H1 (cell line): Measurements from ENCODE around the gene NXN. TPM values are rescaled to one million over a fixed set of nuclear protein-coding genes. Genes with fewer than 3 reads are reported as not detected.

Experiments used
- CTCF ChIA-PET: fragments of 300-600 bp; sonication (Branson Sonifier 250); formaldehyde crosslinking; loops from one replicate; lab custom pipeline; 2021; ENCODE audit not compliant: partially characterized antibody; lab: Charles Lee
- POLR2A ChIA-PET: fragments of 300-600 bp; sonication (Branson Sonifier 250); formaldehyde crosslinking; loops from one replicate; lab custom pipeline; 2021; ENCODE audit warnings: inconsistent platforms; ENCODE audit not compliant: partially characterized antibody; lab: Charles Lee
- DNase-seq, 2 experiments: peaks; one replicate each; pipeline versions ENCODE4 v3.0.0 to v3.0.0-alpha.2; 2010 to 2022; ENCODE audit warnings: low spot score in 2 of 2, low read depth in 1 of 2, mixed read lengths in 1 of 2
- FAIRE-seq: peaks from 2 replicates; lab custom pipeline; 2011; peaks lifted over from hg19 to GRCh38; lab: Jason Lieb, UNC
- H2AFZ ChIP-seq: 2 replicates; pipeline ENCODE4 v1.8.1; 2012; ENCODE audit warnings: low read length, inconsistent platforms
- H2AK5ac ChIP-seq: 2 replicates; pipeline ENCODE4 v1.6.1; 2013; ENCODE audit warnings: low read depth, low read length
- H2BK120ac ChIP-seq: replicated peaks from 2 replicates; pipeline ENCODE3; 2013; ENCODE audit warnings: low read depth, low read length, inconsistent platforms
- H2BK12ac ChIP-seq: 2 replicates; pipeline ENCODE4 v1.6.1; 2013; ENCODE audit warnings: low read depth, low read length
- H2BK15ac ChIP-seq: 2 replicates; pipeline ENCODE4 v1.6.1; 2013; ENCODE audit warnings: low read length
- H2BK20ac ChIP-seq: 2 replicates; pipeline ENCODE4 v1.6.1; 2013; ENCODE audit warnings: low read length
- H2BK5ac ChIP-seq: 2 replicates; pipeline ENCODE4 v1.6.1; 2013; ENCODE audit warnings: low read depth, low read length
- H3K14ac ChIP-seq: 2 replicates; pipeline ENCODE4 v1.6.1; 2013; ENCODE audit warnings: inconsistent platforms; ENCODE audit not compliant: insufficient read length
- H3K18ac ChIP-seq: 2 replicates; pipeline ENCODE4 v1.6.1; 2013; ENCODE audit warnings: low read length; ENCODE audit errors: extremely low read depth
- H3K23ac ChIP-seq: 2 replicates; pipeline ENCODE4 v1.6.1; 2013; ENCODE audit warnings: inconsistent platforms; ENCODE audit not compliant: insufficient read length
- H3K23me2 ChIP-seq: 2 replicates; pipeline ENCODE4 v1.6.1; 2013; ENCODE audit warnings: low read depth, low read length
- H3K27ac ChIP-seq: 2 replicates; pipeline ENCODE4 v1.6.1; 2011; ENCODE audit warnings: low read depth, low read length, inconsistent platforms
- H3K27me3 ChIP-seq, 4 experiments: replicated peaks in 1 of 4; 1 replicate in 1 of 4; 2 replicates in 3 of 4; pipeline versions ENCODE4 v1.6.1 to v1.8.1; 2011 to 2013; ENCODE audit warnings: low read length in 3 of 4, mild to moderate bottlenecking in 3 of 4, inconsistent platforms in 2 of 4, mixed read lengths in 2 of 4, moderate library complexity in 1 of 4; ENCODE audit not compliant: control insufficient read depth in 3 of 4, insufficient read depth in 3 of 4; ENCODE audit errors: extremely low read depth in 1 of 4
- H3K36me3 ChIP-seq, 4 experiments: 2 replicates each; pipeline versions ENCODE4 v1.6.1 to v1.8.1; 2011 to 2013; ENCODE audit warnings: mild to moderate bottlenecking in 4 of 4, low read length in 3 of 4, moderate library complexity in 2 of 4, control low read depth in 1 of 4, inconsistent platforms in 1 of 4; ENCODE audit not compliant: insufficient read depth in 4 of 4, control insufficient read depth in 2 of 4
- H3K4ac ChIP-seq: replicated peaks from 2 replicates; pipeline ENCODE3; 2013; ENCODE audit warnings: low read length, low read depth, mixed read lengths, inconsistent platforms; ENCODE audit not compliant: insufficient read length
- H3K4me1 ChIP-seq, 4 experiments: replicated peaks in 1 of 4; 1 replicate in 1 of 4; 2 replicates in 3 of 4; pipeline versions ENCODE4 v1.6.1 to v1.8.1; 2011 to 2013; ENCODE audit warnings: low read length in 3 of 4, inconsistent platforms in 2 of 4, mixed read lengths in 1 of 4; ENCODE audit not compliant: insufficient read depth in 4 of 4, control insufficient read depth in 3 of 4
- H3K4me2 ChIP-seq, 2 experiments: 2 replicates each; pipeline versions ENCODE4 v1.6.1 to v1.8.1; 2011 to 2013; ENCODE audit warnings: low read depth in 2 of 2, low read length in 2 of 2, control low read depth in 1 of 2, inconsistent platforms in 1 of 2, mild to moderate bottlenecking in 1 of 2; ENCODE audit not compliant: insufficient read depth in 1 of 2
- H3K4me3 ChIP-seq, 4 experiments: fragments of 200-600, 300-600 bp in 1 of 4; sonication (generic), shearing (Covaris generic), sonication (Bioruptor Twin) in 1 of 4; 2 replicates each; pipeline versions ENCODE4 v1.5.1 to v1.8.1; 2011 to 2016; ENCODE audit warnings: low read length in 4 of 4, low read depth in 3 of 4, control low read depth in 2 of 4, inconsistent platforms in 2 of 4, mild to moderate bottlenecking in 2 of 4, mixed read lengths in 1 of 4, moderate library complexity in 1 of 4; ENCODE audit not compliant: insufficient read depth in 2 of 4; ENCODE audit errors: extremely low read depth in 1 of 4
- H3K56ac ChIP-seq: replicated peaks from 2 replicates; pipeline ENCODE3; 2013; ENCODE audit warnings: low read depth, mild to moderate bottlenecking, mixed read lengths, low read length, inconsistent platforms; ENCODE audit not compliant: insufficient read length
- H3K79me1 ChIP-seq: 2 replicates; pipeline ENCODE4 v1.6.1; 2013; ENCODE audit warnings: low read depth, low read length, control low read depth
- H3K79me2 ChIP-seq, 2 experiments: 2 replicates each; pipeline versions ENCODE4 v1.6.1 to v1.8.1; 2012 to 2013; ENCODE audit warnings: low read length in 2 of 2, mild to moderate bottlenecking in 2 of 2, inconsistent platforms in 1 of 2; ENCODE audit not compliant: insufficient read depth in 2 of 2, control insufficient read depth in 1 of 2
- H3K9ac ChIP-seq, 4 experiments: replicated peaks in 1 of 4; 1 replicate in 1 of 4; 2 replicates in 3 of 4; pipeline versions ENCODE4 v1.6.1 to v1.8.1; 2011 to 2013; ENCODE audit warnings: low read depth in 3 of 4, low read length in 3 of 4, control low read depth in 2 of 4, mild to moderate bottlenecking in 2 of 4, moderate library complexity in 2 of 4, inconsistent platforms in 1 of 4; ENCODE audit errors: extremely low read depth in 1 of 4
- H3K9me3 ChIP-seq, 2 experiments: 2 replicates each; pipeline versions ENCODE4 v1.6.1 to v1.8.1; 2012 to 2013; ENCODE audit warnings: mild to moderate bottlenecking in 2 of 2, moderate library complexity in 2 of 2, control low read depth in 1 of 2, inconsistent platforms in 1 of 2, low read depth in 1 of 2, low read length in 1 of 2, mixed read lengths in 1 of 2; ENCODE audit not compliant: insufficient read depth in 2 of 2
- H4K20me1 ChIP-seq, 2 experiments: replicated peaks in 1 of 2; 2 replicates each; pipeline versions ENCODE3 to v1.8.1; 2011 to 2013; ENCODE audit warnings: inconsistent platforms in 2 of 2, low read length in 2 of 2, mild to moderate bottlenecking in 1 of 2; ENCODE audit not compliant: insufficient read depth in 2 of 2, control insufficient read depth in 1 of 2
- H4K5ac ChIP-seq: 2 replicates; pipeline ENCODE4 v1.6.1; 2013; ENCODE audit warnings: low read length, low read depth, mixed read lengths, inconsistent platforms; ENCODE audit not compliant: insufficient read length
- H4K8ac ChIP-seq: 2 replicates; pipeline ENCODE4 v1.8.0; 2013; ENCODE audit warnings: mild to moderate bottlenecking, moderate library complexity, low read length, inconsistent platforms; ENCODE audit not compliant: insufficient read depth; ENCODE audit errors: extremely low read depth
- H4K91ac ChIP-seq: replicated peaks from 2 replicates; pipeline ENCODE3; 2013; ENCODE audit warnings: low read length, mixed read lengths, inconsistent platforms; ENCODE audit not compliant: insufficient read length
- HDAC2 ChIP-seq, 2 experiments: fragments of 300-600 bp in 1 of 2; sonication (generic) in 1 of 2; IDR thresholded peaks; 2 replicates each; pipeline ENCODE4 v1.6.1; 2011 to 2012; ENCODE audit warnings: low read depth in 2 of 2, low read length in 2 of 2, mild to moderate bottlenecking in 2 of 2, moderate library complexity in 2 of 2, borderline replicate concordance in 1 of 2, inconsistent platforms in 1 of 2
- MAFK ChIP-seq: IDR thresholded peaks from 2 replicates; pipeline ENCODE4 v1.6.1; 2012; ENCODE audit warnings: low read depth, mild to moderate bottlenecking, improper control_type of control experiment, low read length
- PHF8 ChIP-seq: fragments of 200-600 bp; sonication (generic); conservative IDR thresholded peaks from 2 replicates; pipeline ENCODE4 v1.7.1; 2012; ENCODE audit warnings: low read depth, mild to moderate bottlenecking, inconsistent platforms, low read length, moderate library complexity
- POLR2AphosphoS5 ChIP-seq: IDR thresholded peaks from 2 replicates; pipeline ENCODE4 v1.6.1; 2011; ENCODE audit warnings: low read depth, low read length
- RAD21 ChIP-seq, 2 experiments: IDR thresholded peaks in 1 of 2; conservative IDR thresholded peaks in 1 of 2; 2 replicates each; pipeline ENCODE4 v1.6.1; 2011; ENCODE audit warnings: low read depth in 2 of 2, low read length in 2 of 2, improper control_type of control experiment in 1 of 2, inconsistent platforms in 1 of 2, mild to moderate bottlenecking in 1 of 2, moderate library complexity in 1 of 2
- RXRA ChIP-seq: IDR thresholded peaks from 2 replicates; pipeline ENCODE4 v1.6.1; 2011; ENCODE audit warnings: low read depth, mild to moderate bottlenecking, low read length, moderate library complexity; ENCODE audit not compliant: insufficient read depth
- SAP30 ChIP-seq: fragments of 300-600 bp; sonication (generic); IDR thresholded peaks from 2 replicates; pipeline ENCODE4 v1.7.1; 2012; ENCODE audit warnings: low read length, moderate library complexity, mild to moderate bottlenecking, inconsistent platforms; ENCODE audit not compliant: insufficient read depth, insufficient replicate concordance
- SIRT6 ChIP-seq: IDR thresholded peaks from one replicate; pipeline ENCODE4 v1.7.1; 2012; ENCODE audit warnings: low read length, inconsistent platforms
- SP1 ChIP-seq: IDR thresholded peaks from 2 replicates; pipeline ENCODE4 v1.6.1; 2011; ENCODE audit warnings: low read depth, low read length
- SRF ChIP-seq: IDR thresholded peaks from 2 replicates; pipeline ENCODE4 v1.6.1; 2011; ENCODE audit warnings: mild to moderate bottlenecking, low read depth, low read length, moderate library complexity
- TEAD4 ChIP-seq: IDR thresholded peaks from 2 replicates; pipeline ENCODE4 v1.6.1; 2012; ENCODE audit warnings: low read depth, low read length, inconsistent platforms, mixed read lengths
- ZNF274 ChIP-seq: IDR thresholded peaks from 2 replicates; pipeline ENCODE4 v1.7.0; 2012; ENCODE audit warnings: low read length, borderline replicate concordance; ENCODE audit errors: extremely low read depth
- WGBS, 2 experiments: shearing (Covaris generic) in 1 of 2; methylation state at CpG; one replicate each; pipeline versions ENCODE4 v1.1.6 to v1.1.7; 2013 to 2015; ENCODE audit warnings: low lambda C conversion rate in 2 of 2, mixed read lengths in 2 of 2, inconsistent platforms in 1 of 2, low coverage in 1 of 2, missing lambda C conversion rate in 1 of 2; ENCODE audit not compliant: insufficient replicate concordance in 2 of 2, insufficient coverage in 1 of 2, insufficient read length in 1 of 2; ENCODE audit errors: extremely low coverage in 1 of 2, missing lambda C conversion rate in 1 of 2; 5-methylcytosine and 5-hydroxymethylcytosine counted together
- polyA plus RNA-seq, 7 experiments: library from polyadenylated mRNA; depleted of rRNA in 3 of 7; stranded (reverse) in 5 of 7; unstranded in 2 of 7; fragments of >200 nt in 5 of 7; fragments of 200-250 nt in 2 of 7; gene quantifications; 1 replicate in 5 of 7; 2 replicates in 1 of 7; 4 replicates in 1 of 7; pipeline versions ENCODE4 v1.2.1 to v1.2.3, GENCODE V29; 2011 to 2013; ENCODE audit warnings: missing spikeins in 2 of 7, mixed read lengths in 2 of 7
- total RNA-seq: library from RNA; stranded (reverse); fragmentation: NEBNext Ultra II Directional; extraction: Animal tissue kit (Norgen Biotek cat#: 25700); gene quantifications from 2 replicates; pipeline ENCODE4 v1.2.1, GENCODE V29; 2021

The NXN gene
- total and polyA plus RNA-seq, 2 of the 8 experiments (the other 6 are each of a cell fraction or from before 2014, with no cell fraction given), result 94.1 to 107 TPM

DNA sequence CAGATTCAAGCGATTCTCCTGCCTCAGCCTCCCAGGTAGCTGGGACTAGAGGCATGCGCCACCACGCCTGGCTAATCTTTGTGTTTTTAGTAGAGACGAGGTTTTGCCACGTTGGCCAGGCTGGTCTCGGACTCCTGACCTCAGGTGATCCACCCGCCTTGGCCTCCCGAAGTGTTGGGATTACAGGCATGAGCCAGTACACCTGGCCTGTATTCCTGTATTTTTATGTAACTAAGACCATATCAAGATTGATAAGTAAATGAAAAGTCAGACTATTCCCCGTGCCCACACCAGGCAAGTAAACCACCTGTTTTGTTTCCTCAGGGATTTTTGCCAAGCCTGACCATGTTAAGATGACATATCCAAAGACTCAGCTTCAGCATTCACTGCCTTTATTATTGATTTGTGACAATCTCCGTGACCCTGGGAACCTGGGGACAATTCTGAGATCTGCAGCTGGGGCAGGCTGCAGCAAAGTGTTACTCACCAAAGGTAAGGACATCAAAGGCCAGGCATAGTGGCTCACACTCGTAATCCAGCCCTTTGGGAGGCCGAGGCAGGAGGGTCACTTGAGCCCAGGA is 191.8 kb downstream of the NXN start:
- Histone ChIP-seq H3K27ac (no peak overlapping the region), H4K20me1 (peaks cover 5 to 9% of the 10 kb centered on the region in 2 experiments), H3K4me2 (no peak overlapping the region), H3K23me2 (0 out of 2 replicates have a peak, but pooled peaks cover 2% of the 10 kb centered on the region), H3K23ac (no peak overlapping the region), H3K56ac (no peak overlapping the region), H3K9me3 (no peaks in the 10 kb centered on the region), H2AFZ (no peak overlapping the region), H3K4me1 (peaks cover 0 to 8% (median 3%) of the 10 kb centered on the region in 4 experiments; a peak in 4 of 7 replicates), H4K5ac (no peak overlapping the region), H4K91ac (no peak overlapping the region), H3K79me1 (peaks cover 2% of the 10 kb centered on the region)
- no peak for DNase-seq
- POLR2A ChIA-PET, result interaction anchor here (1.4 to 2.1 kb wide), 2 partner anchors 8 to 9 kb away, joined by 3 to 6 read pairs; no protein-coding TSS in a partner anchor
- TF ChIP-seq MAFK, result no peak
- TF ChIP-seq SP1, result no peak
- no peak for TF ChIP-seq SRF
- no peak for TF ChIP-seq SIRT6
- no peak for TF ChIP-seq RXRA
- no peak for TF ChIP-seq PHF8
- TF ChIP-seq SAP30, result no peak
- TF ChIP-seq RAD21 (IDR thresholded peaks at IDR 0.05 in 1 of 2, conservative IDR thresholded peaks at IDR 0.05 in 1 of 2; ENCODE audit: low read depth in 2 of 2, low read length in 2 of 2), result no peak
- TF ChIP-seq ZNF274, result no peak
- TF ChIP-seq TEAD4, result no peak
- no peak for TF ChIP-seq HDAC2 (IDR thresholded peaks at IDR 0.05; ENCODE audit: borderline replicate concordance in 1 of 2, low read depth in 2 of 2, low read length in 2 of 2)
- no peak for TF ChIP-seq POLR2AphosphoS5
- TF ChIP-seq, all 59 proteins: peak for 0
- Histone ChIP-seq H3K4ac (no peak overlapping the region), H2BK15ac (no peak overlapping the region), H3K36me3 (peaks cover 4 to 30% (median 15%) of the 10 kb centered on the region in 4 experiments; a peak in 7 of 8 replicates), H3K18ac (no peak overlapping the region), H2BK5ac (no peak overlapping the region), H4K8ac (no peak overlapping the region), H3K79me2 (peaks cover 4 to 29% of the 10 kb centered on the region in 2 experiments; a peak in 3 of 4 replicates), H3K14ac (no peak overlapping the region), H3K27me3 (no peaks in the 10 kb centered on the region), H3K4me3 (no peak overlapping the region), H2BK20ac (no peak overlapping the region), H2AK5ac (no peak overlapping the region), H2BK120ac (no peak overlapping the region), H2BK12ac (no peak overlapping the region), H3K9ac (no peak overlapping the region)
- FAIRE-seq, result no peak
- 94% methylated on average over 12 of the region's 12 CpGs; no CpG with 5 or more reads in 1 of the 2 experiments for WGBS, 2 experiments
- CTCF ChIA-PET, result interaction anchor here (1.5 to 17.5 kb wide), 3 partner anchors 191 to 209 kb away, joined by 4 to 258 read pairs (median 7); partner anchors contain the start of genes NXN and TIMM22
